Measurements from ENCODE around the gene USP53. TPM values are rescaled to one million over a fixed set of nuclear protein-coding genes. Genes with fewer than 3 reads are reported as not detected.

Gene USP53
- total RNA-seq, 4 donors from 2014 or later: 34.2 to 56.4 (median 44.8) TPM

- WGBS, 2 donors: 69 to 73% methylated on average over 2 of the region's 2 CpGs
- TF ChIP-seq CTCF (IDR thresholded peaks at IDR 0.05): no peak
- TF ChIP-seq POLR2A (IDR thresholded peaks at IDR 0.05): no peak
- no peak for DNase-seq (ENCODE audit: low spot score in 2 of 2)
Measured at GRCh38 chr4:119184128-119184527, 28.4 kb upstream of the USP53 start.

GRCh38 chr4:119189638-119190037 lies 22.9 kb upstream of the USP53 start:
- intact Hi-C loops (cut with DNase I; ENCODE audit: low total_unique reads): no loop called here
- 19 to 30% methylated on average over 1 of the region's 1 CpG for WGBS, 2 donors

More at GRCh38 chr4:119184128-119184527, 28.4 kb upstream of the USP53 start:
- H3K4me3 ChIP-seq (ENCODE audit: low read depth, poor library complexity, severe bottlenecking): no peak overlapping the region
- intact Hi-C loops (cut with DNase I; ENCODE audit: low total_unique reads): no loop called here

GRCh38 chr4:119190354-119190753 lies 22.2 kb upstream of the USP53 start:
- DNase-seq (ENCODE audit: low spot score in 2 of 2): no peak
- H3K4me3 ChIP-seq (ENCODE audit: low read depth, poor library complexity, severe bottlenecking): no peak overlapping the region
- WGBS, 2 donors: 93 to 96% methylated on average over 2 of the region's 2 CpGs
- intact Hi-C loops (cut with DNase I; ENCODE audit: low total_unique reads): no loop called here
- TF ChIP-seq CTCF (IDR thresholded peaks at IDR 0.05) (no peak), POLR2A (IDR thresholded peaks at IDR 0.05) (no peak)

More at GRCh38 chr4:119189638-119190037, 22.9 kb upstream of the USP53 start:
- no peak for DNase-seq (ENCODE audit: low spot score in 2 of 2)
- H3K4me3 ChIP-seq (ENCODE audit: low read depth, poor library complexity, severe bottlenecking): no peak overlapping the region
- TF ChIP-seq CTCF (IDR thresholded peaks at IDR 0.05) (no peak), POLR2A (IDR thresholded peaks at IDR 0.05) (no peak)

GRCh38 chr4:119191505-119191904 lies 21.0 kb upstream of the USP53 start:
- intact Hi-C loops (cut with DNase I; ENCODE audit: low total_unique reads): no loop called here
- no peak for TF ChIP-seq POLR2A (IDR thresholded peaks at IDR 0.05)
- TF ChIP-seq CTCF (IDR thresholded peaks at IDR 0.05): no peak
- WGBS, 2 donors: 88 to 93% methylated on average over 3 of the region's 3 CpGs
- no peak overlapping the region for H3K4me3 ChIP-seq (ENCODE audit: low read depth, poor library complexity, severe bottlenecking)
- no peak for DNase-seq (ENCODE audit: low spot score in 2 of 2)

GRCh38 chr4:119197772-119198212 lies 14.7 kb upstream of the USP53 start:
- intact Hi-C loops (cut with DNase I; ENCODE audit: low total_unique reads): no loop called here
- no peak for DNase-seq (ENCODE audit: low spot score in 2 of 2)
- TF ChIP-seq POLR2A (IDR thresholded peaks at IDR 0.05): no peak
- no peak for TF ChIP-seq CTCF (IDR thresholded peaks at IDR 0.05)
- WGBS, 2 donors: 87 to 93% methylated on average over 11 of the region's 11 CpGs
- no peak overlapping the region for H3K4me3 ChIP-seq (ENCODE audit: low read depth, poor library complexity, severe bottlenecking)

- 71 to 76% methylated on average over 4 of the region's 4 CpGs for WGBS, 2 donors
- TF ChIP-seq CTCF (IDR thresholded peaks at IDR 0.05): no peak
- TF ChIP-seq POLR2A (IDR thresholded peaks at IDR 0.05): no peak
- DNase-seq (ENCODE audit: low spot score in 2 of 2): no peak
- no peak overlapping the region for H3K4me3 ChIP-seq (ENCODE audit: low read depth, poor library complexity, severe bottlenecking)
- intact Hi-C loops (cut with DNase I; ENCODE audit: low total_unique reads): no loop called here
Measured at GRCh38 chr4:119204916-119205315, 7.6 kb upstream of the USP53 start.
